Skeletal muscle satellite cell (primary cell): ENCODE data around the gene DLGAP5.
A peak's percentile ranks its signal among the peaks of the same experiment; 100 is the strongest.

Experiments
- H3K27me3 ChIP-seq: 2 replicates; pipeline ENCODE4 v1.7.0; 2013; ENCODE audit warnings: low read length; ENCODE audit not compliant: control insufficient read depth, insufficient read depth
- H3K36me3 ChIP-seq: 2 replicates; pipeline ENCODE4 v1.7.0; 2013; ENCODE audit warnings: mild to moderate bottlenecking, control low read depth, low read length; ENCODE audit not compliant: insufficient read depth
- H3K4me1 ChIP-seq: 2 replicates; pipeline ENCODE4 v1.7.0; 2013; ENCODE audit warnings: low read length; ENCODE audit not compliant: control insufficient read depth, insufficient read depth
- H3K4me2 ChIP-seq: 2 replicates; pipeline ENCODE4 v1.7.0; 2013; ENCODE audit warnings: mild to moderate bottlenecking, low read length
- H3K4me3 ChIP-seq: 2 replicates; pipeline ENCODE4 v1.7.0; 2013; ENCODE audit warnings: low read length
- H3K9ac ChIP-seq: 2 replicates; pipeline ENCODE4 v1.7.0; 2013; ENCODE audit warnings: mild to moderate bottlenecking, low read depth, low read length, moderate library complexity
- H3K9me3 ChIP-seq: replicated peaks from 2 replicates; pipeline ENCODE4 v1.7.0; 2013; ENCODE audit warnings: mild to moderate bottlenecking, control low read depth, low read length

The DLGAP5 gene

DNA sequence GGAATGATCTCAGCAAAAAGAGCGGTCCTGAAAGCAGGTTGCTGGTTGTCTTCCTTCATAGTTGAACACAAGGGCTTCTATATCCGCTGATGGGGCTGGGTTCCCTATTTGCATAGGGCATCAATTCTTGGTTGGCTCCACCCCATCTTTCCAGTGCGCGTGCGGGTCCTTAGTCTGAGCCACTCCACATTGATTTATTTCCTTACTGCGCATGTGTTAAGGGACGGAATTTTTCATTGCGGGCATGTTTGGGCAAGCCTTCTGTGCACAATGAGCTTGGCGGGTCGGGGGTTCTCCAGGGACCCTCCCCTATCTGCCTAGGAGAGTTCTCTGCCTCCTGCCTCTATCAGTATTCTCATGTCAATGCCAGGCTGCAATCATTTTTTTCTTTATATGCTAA is 21.2 kb upstream of the DLGAP5 start:
- Histone ChIP-seq H3K36me3 (no peaks in the 10 kb centered on the region), H3K4me3 (no peak overlapping the region), H3K9ac (no peak overlapping the region), H3K4me1 (no peaks in the 10 kb centered on the region), H3K27me3 (no peaks in the 10 kb centered on the region), H3K4me2 (no peak overlapping the region), H3K9me3 (no peaks in the 10 kb centered on the region)

DNA sequence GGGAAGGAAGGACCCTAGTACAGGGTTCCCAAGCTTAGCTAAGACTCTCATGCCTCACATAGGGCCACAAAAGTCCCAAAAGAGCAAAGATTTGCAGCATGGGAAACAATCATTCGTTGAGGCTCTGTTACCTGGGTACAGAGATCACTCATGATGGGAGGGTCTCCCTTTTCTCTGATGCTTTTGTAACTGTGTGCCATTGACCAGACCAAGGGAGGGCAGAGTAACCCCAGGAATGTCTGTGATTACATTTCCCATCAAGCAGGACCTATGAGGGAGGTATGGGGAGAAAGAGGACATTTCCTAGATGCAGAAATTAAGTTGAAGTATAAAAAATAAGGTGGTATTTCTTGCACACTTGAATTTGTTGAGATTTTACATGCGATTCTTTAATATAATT is 16.4 kb upstream of the DLGAP5 start:
- Histone ChIP-seq H3K4me3 (no peak overlapping the region), H3K4me1 (no peaks in the 10 kb centered on the region), H3K9ac (no peak overlapping the region), H3K27me3 (no peaks in the 10 kb centered on the region), H3K4me2 (no peak overlapping the region), H3K9me3 (no peaks in the 10 kb centered on the region), H3K36me3 (no peaks in the 10 kb centered on the region)

DNA sequence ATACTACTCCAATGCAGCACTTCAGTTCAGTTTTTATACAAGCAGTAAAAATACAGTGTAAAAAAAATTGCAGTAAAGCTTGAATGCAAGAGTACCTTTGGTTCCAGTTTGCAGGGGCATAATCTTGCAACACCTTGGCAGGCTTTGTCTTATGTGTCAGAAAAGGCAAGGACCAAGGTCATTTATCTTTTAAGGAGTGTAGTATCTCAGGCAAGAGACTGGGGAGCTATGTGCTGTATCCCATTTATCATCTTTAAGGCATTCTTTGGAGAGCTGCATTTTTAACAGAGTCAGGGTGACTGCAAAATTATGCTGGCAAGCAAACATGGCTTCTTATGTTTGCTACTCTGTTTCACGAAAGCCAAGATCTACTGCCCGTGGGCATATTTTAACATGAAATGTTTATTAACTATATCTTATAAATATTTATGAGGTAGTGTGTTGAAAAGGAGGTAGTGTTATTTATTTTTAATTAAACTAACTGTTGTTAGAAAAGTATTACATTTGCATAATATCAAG is 14.8 kb upstream of the DLGAP5 start:
- Histone ChIP-seq H3K9me3 (no peaks in the 10 kb centered on the region), H3K9ac (no peak overlapping the region), H3K36me3 (no peaks in the 10 kb centered on the region), H3K27me3 (no peaks in the 10 kb centered on the region), H3K4me1 (no peaks in the 10 kb centered on the region), H3K4me3 (no peak overlapping the region), H3K4me2 (no peak overlapping the region)

DNA sequence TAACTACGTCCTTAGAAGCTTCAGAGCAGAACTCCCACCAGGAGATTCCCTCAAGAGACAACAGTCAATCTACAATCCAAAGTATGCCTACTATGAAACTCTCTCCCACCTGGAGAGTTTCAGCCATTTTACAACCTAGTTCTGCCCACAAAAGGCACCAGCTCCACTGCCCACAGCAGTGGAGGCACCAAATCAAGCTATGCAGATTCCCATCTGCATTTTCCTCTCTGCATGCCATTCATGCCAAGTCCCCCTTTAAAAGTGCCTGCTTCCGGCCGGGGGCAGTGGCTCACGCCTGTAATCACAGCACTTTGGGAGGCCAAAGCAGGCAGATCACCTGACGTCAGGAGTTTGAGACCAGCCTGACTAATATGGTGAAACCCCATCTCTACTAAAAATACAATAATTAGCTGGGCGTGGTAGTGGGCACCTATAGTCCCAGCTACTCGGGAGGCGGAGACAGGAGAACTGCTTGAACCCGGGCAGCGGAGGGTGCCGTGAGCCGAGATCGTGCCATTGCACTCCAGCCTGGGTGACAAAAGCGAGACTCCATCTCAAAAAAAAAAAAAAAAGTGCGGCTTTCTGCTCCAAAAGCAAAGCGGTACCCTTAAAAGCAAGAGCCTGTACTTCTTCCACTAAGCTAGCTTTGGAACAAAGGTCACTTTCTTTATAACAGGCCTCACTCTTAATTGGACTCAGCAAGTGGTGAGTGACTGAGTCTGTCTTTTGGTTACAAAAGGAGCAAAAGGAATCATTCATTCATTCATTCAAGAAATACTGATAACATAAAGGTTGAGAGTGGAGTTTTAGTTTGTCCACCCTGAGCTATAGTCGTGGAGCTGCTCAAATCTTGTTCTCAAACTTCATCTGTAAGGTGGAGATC is 10.1 kb upstream of the DLGAP5 start:
- Histone ChIP-seq H3K9me3 (no peaks in the 10 kb centered on the region), H3K4me1 (no peaks in the 10 kb centered on the region), H3K4me3 (no peak overlapping the region)

DNA sequence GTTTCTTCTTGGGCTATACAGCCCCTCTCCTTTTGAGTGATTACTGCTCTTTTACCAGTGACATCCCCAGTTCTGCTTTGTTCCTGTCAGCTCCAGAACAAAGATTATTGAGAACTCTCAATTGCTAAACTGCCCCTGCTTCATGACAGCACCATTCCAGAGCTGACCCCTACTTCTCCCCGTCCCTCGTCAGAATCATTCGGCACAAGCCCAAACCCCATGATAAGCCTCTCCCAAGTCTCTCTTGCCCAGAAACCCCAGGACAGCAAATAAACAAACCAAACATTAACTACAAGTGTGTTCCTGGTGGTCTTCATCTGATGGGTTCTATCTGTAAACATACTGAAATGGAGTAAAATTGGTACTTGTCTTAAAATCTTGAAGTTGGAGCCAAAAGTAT is 9.3 kb upstream of the DLGAP5 start:
- no peaks in the 10 kb centered on the region for H3K4me1 ChIP-seq
- H3K36me3 ChIP-seq: no peaks in the 10 kb centered on the region
- H3K4me3 ChIP-seq: no peak overlapping the region
- no peaks in the 10 kb centered on the region for H3K27me3 ChIP-seq
- no peak overlapping the region for H3K9ac ChIP-seq
- H3K4me2 ChIP-seq: no peak overlapping the region
- no peaks in the 10 kb centered on the region for H3K9me3 ChIP-seq

More for the DNA sequence above, 10.1 kb upstream of the DLGAP5 start:
- Histone ChIP-seq H3K9ac (no peak overlapping the region), H3K36me3 (no peaks in the 10 kb centered on the region), H3K27me3 (no peaks in the 10 kb centered on the region), H3K4me2 (no peak overlapping the region)

DNA sequence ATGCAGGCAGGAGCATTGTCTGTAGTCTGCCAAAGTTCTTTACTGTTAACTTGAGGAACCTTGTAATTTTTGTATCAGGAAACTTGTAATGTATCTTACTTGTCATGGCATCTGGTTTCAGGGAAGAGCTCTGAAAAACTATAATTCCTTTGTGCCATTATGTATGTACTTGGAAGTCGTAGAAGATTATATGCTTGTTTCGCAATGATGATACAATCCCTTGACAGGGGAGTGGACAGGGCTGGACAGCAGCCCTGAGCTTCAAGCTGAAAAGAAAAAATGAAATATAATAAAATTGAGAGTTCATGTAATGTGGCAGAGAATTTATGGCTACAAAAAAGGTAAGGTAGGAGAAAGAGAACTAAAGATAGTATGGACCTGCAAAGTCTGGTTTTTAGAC is 7.4 kb upstream of the DLGAP5 start:
- H3K36me3 ChIP-seq: no peaks in the 10 kb centered on the region
- no peak overlapping the region for H3K4me2 ChIP-seq
- no peak overlapping the region for H3K4me3 ChIP-seq
- no peaks in the 10 kb centered on the region for H3K9me3 ChIP-seq
- no peaks in the 10 kb centered on the region for H3K27me3 ChIP-seq
- no peak overlapping the region for H3K9ac ChIP-seq
- H3K4me1 ChIP-seq: no peaks in the 10 kb centered on the region

DNA sequence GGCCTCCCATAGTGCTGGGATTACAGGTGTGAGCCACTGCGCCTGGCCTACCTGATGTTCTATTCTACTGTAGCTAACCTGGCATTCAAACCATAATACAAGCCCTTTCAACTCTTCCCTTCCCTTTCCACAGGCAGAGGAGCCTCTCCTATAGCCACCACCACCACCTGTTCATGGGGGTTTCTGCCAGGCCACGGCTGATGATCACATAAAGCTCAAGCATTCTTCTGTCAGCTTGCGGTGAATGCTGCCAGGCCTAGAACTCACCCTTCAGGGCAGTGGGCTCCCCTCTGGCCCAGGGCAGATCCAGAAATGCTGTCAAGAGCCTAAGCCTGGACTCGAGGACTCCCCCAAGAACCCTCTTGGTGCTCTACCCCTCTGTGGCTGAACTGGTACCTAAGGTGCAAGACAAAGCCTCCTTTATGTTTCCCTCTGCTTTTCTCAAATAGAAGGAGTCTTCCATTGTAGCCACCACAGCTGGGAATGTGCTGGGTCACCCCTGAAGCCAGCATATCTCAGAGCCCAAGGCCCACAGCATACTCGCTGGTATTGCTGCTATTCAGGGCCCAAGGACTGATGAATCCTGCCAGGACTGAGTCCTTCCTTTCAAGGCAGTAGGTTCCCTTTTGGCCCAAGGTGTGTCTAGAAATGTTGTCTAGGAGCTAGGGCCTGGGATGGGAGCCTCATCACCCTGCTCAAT is 3.4 kb upstream of the DLGAP5 start:
- Histone ChIP-seq H3K9ac (no peak overlapping the region), H3K36me3 (no peaks in the 10 kb centered on the region), H3K9me3 (no peaks in the 10 kb centered on the region), H3K4me3 (no peak overlapping the region), H3K4me1 (peaks cover 5% of the 10 kb centered on the region), H3K4me2 (no peak overlapping the region), H3K27me3 (no peaks in the 10 kb centered on the region)

DNA sequence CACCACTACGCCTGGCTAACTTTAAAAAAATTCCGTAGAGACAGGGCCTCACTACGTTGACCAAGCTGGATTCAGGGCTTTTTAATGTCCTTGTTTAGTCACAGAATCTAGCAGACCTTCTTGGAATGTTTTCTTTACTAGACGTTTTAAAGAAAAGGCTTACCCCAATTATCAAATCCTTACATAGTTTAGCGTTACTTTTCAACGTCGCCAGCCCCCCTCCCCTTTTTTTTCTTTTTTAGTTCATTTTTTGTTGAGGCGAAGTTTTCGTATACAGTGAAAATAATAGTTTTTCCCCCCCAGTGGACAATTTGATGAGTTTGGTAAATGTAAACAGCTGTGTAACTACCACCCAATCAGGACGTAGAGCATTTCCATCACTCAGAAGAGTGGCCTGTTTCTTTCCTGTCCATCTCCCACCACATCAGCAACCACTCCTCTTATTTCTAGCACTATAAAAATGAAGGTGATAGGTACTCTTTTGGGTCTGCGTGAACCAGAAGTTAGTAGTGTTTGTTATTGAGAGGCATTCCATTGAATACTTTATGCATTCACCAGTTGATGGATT is 753 bp upstream of the DLGAP5 start:
- H3K4me3 ChIP-seq: peak overlapping the region; percentile 93
- H3K36me3 ChIP-seq: no peaks in the 10 kb centered on the region
- no peaks in the 10 kb centered on the region for H3K9me3 ChIP-seq
- peak overlapping the region; percentile 86 for H3K4me2 ChIP-seq
- H3K9ac ChIP-seq: peak overlapping the region; percentile 73
- H3K4me1 ChIP-seq: peaks cover 19% of the 10 kb centered on the region
- no peaks in the 10 kb centered on the region for H3K27me3 ChIP-seq

DNA sequence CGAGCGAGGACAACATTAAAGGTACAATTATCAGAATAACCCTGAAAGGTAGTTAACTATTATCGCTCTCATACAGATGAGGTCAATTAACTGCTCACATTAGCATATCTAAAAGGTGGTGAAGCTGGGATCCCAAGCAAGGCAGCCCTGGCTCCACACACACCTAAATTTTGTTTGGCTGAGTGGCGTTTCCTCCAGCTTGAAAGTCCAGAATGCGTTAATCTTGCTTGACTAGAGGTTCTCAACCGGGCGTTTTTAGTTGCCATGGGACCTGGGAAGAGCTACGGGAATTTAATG is 531 bp downstream of the DLGAP5 start:
- H3K4me2 ChIP-seq: peak overlapping the region; percentile 86
- H3K36me3 ChIP-seq: no peaks in the 10 kb centered on the region
- H3K4me3 ChIP-seq: peak overlapping the region; percentile 93
- peak overlapping the region; percentile 73 for H3K9ac ChIP-seq
- H3K27me3 ChIP-seq: no peaks in the 10 kb centered on the region
- H3K4me1 ChIP-seq: peaks cover 19% of the 10 kb centered on the region
- no peaks in the 10 kb centered on the region for H3K9me3 ChIP-seq

DNA sequence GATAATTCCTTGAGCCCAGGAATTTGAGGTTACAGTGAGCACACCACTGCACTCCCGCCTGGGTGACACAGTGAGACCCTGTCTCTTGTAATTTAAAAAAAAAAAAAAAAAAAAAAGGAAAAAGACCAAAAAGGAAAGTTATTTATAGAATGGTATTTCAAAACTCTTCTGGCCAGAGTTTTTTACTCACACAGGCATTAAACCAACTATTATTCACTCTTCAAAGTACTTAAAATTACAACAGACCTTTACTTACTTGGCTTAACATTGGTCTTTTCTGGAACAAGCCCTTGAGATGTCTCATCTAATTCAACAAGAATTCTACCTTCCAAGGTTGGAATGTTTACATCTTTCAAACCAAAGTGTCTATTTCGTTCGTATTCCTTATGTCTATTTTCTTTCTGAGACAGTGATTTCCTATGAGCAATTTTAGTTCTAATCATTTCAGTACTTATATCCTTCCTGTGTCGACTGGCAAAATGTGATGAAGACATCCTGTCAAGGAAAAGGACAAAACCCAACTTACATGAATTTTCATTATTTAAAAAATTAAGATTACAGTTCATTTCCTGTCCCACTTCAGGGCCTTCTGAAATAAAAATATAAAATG is 2.6 kb downstream of the DLGAP5 start:
- Histone ChIP-seq H3K4me2 (no peak overlapping the region), H3K27me3 (no peaks in the 10 kb centered on the region), H3K9me3 (no peaks in the 10 kb centered on the region), H3K36me3 (no peaks in the 10 kb centered on the region), H3K4me1 (peaks cover 19% of the 10 kb centered on the region), H3K4me3 (no peak overlapping the region), H3K9ac (no peak overlapping the region)

DNA sequence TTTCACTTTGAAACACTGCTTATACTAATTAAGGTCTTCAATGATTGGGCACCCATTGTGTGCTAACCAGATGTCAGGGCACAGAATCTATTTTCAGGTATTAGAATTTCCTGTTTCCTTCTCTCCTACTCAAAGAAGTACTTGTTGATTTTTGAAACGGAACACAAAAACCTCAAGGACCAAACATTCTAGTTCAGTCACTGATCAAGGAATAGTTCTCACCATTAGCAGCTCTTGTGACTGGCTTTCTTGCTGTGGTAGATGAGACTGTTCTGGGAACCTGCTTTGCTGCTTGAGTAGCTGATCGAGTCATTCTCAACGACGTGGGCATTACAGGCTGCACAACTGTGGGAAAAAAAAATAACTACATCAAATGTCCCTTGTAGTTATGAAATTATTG is 11.0 kb downstream of the DLGAP5 start:
- Histone ChIP-seq H3K9ac (peak overlapping the region; percentile 40), H3K27me3 (no peaks in the 10 kb centered on the region), H3K4me3 (no peak overlapping the region), H3K36me3 (peaks cover 10% of the 10 kb centered on the region), H3K9me3 (no peaks in the 10 kb centered on the region), H3K4me2 (peak overlapping the region; percentile 3), H3K4me1 (peaks cover 13% of the 10 kb centered on the region)
